NCI-H2171 treated with DMSO at 0.1 percent for 48 hours (cell line): ENCODE measurements around the gene KRTAP5-1.

Experiments
- DNase-seq: peaks from one replicate; lab custom pipeline; 2025; lab: John Stamatoyannopoulos, UW

The KRTAP5-1 gene

DNA sequence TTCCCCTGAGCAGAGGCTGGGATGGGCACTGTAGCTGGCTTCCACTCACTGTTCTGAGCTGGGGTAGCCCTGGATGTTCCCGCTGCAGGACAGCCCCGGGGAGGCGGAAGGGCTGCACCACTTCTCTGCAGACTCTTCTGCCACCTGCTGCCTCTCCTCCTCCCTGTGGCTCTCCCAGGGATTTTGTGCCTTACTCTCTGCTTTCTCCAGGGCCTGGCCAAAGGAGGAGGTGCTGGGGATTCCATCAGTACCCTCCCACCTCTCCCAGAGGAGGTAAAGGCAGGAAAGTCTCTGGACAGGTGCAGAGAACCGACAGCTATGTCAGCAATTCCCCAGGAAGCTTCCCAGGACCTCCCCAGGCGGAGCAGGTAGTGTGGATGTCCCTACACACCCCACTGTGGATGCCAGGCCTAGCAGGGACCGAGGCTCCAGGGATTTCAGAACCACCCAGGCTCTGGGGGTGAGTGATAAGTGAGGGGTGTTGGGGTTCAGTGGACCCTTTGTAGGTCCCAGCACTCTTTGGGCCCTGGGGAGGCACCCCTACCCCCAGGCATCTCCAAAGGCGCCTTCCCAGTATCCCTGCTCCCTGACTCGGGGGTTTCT is 24.3 kb downstream of the KRTAP5-1 start:
- no peak for DNase-seq

- DNase-seq = no peak
Observed at GRCh38 chr11:1560002-1560648, 25.0 kb downstream of the KRTAP5-1 start.

DNA sequence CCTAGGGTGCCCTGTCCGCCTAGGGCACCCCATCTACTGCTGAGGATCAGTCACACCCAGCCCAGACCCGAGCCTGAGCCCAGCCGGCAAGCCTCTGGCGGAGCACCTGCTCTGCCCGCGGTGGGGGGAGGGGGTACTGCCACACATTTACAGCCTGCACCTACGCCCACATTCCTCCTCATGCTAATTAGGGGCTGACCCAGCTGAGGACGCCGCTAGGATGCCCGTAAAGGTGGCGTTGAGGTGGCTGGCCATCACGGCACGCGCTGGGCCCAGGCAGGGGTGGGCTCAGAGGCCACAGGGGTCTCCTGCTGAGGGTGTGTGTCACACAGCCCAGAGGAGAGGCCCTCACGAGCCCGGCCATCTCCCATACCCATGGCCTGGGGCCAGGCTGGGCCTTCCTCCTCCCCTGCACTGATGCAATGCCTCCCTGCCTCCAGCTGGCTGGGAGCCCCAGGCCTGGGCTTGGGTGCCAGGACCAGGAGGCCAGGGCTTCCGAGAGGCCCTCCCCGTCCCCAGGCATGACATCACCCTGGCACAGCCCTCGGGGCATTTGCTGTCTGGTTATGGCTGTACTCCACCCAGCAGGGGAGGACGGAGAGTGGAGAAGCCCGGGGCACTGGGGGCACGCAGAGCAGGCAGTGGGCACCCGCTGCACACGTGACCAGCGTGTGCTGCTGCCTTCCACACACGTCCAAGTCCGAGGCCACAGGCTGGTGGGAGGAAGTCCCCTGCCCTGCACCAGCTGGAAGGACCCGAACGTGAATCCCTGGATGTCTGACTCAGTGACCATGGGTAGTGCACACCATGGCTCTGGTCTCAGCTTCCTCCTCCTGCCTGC is 25.8 kb downstream of the KRTAP5-1 start:
- no peak for DNase-seq

- DNase-seq = no peak
Observed at GRCh38 chr11:1558775-1559110, 26.3 kb downstream of the KRTAP5-1 start.

DNA sequence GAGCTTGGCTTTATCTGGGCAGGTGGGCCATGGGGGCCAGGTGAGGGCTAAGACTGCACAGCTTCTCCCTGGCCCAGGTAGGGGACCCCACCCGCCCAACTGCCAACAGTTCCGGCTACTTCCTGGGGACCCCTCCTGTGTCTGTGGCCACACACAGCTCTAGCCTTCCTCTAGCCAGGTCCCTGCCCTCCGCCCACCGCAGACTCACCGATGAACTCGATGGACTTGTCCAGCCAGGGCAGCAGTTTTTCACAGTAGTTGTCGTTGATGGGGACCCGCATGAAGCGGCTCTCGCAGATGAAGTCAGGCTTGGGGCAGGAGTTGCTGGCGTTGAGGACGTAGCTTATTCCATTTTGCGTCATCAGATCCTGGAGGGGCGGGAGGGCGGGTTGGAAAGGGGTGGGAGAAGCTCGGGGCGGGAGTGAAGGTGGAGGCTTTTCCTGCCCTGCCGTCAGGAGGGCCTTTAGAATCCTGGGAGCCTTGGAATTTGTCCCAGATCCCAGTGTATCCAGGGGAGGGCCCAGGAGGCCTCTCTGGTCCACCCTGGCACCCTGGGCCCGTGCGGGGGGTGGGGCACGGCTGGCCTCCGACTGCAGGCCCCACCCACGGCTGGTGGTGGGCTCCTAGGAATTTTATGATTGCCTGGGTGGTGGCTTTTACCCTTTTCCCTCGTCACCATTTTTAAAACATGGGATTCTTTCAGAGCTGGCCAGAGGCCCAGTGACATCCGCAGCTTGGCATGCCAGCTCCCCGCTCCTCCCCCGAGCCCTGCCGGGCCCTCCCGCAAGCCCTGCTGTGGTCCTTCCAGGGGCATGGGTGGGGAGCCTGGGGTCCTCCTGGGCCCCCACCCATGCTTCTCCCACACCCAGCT is 26.9 kb downstream of the KRTAP5-1 start:
- DNase-seq = no peak

DNA sequence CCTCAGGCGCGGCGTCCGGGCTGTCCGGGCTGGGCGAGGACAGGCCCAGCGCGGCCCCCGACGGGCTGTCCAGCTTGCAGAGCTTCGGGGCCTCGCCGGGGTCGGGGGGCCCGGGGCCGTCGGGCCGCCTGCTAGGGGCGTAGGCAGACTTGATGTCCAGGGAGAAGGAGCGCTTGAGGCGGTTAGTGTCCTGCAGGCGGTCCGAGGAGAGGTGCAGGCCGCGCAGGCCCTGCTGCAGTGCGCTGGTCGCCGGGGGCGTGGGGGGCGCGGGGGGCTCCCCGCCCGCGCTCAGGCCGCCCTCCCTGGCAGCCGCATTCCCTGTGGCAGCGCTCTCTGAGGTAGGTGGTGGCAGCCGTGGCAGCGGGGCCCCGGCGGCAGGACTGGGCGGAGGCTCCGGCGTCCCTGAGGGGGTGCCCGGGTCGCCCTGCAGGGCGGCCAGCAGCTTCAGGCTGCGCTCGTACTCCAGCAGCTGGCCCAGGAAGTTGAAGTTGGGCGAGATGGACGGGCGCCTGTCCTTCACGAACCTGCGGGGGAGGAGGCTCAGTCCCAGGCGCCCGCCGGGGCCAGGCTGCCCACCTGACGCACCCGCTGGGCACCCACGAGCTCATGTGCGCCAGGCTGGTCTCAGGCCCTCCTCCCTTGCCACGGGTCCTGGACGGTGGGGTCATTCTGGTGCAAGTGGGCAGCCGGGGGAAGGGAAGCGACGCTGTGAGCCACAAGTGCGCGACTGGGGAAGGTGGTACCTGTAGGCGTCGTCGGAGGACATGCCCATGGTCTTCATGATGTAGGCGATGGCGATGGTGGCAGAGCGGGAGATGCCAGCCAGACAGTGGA is 27.8 kb downstream of the KRTAP5-1 start:
- DNase-seq = no peak

- DNase-seq = no peak
Observed at GRCh38 chr11:1556278-1556902, 28.7 kb downstream of the KRTAP5-1 start.

DNA sequence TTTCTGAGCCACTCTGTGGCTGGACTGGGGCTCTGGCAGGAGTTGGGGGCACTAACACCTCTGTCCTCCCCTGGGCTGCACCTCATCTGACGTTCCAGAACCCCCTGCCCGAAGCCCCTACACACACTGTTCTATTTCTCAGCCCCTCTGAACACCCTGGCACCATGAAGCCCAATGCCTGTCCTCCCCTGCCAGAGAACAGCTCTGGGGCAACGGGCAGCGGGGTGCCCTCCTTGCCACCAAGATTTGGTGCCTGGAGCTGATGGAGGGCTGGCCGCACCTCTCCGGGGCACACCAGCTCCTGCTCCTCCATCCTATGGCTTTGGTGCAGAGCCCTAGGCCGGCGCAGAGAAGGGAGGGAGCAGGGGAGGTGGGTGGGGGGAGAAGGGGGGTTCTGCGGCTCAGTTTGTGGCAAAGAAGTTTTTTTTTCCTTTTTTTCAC is 29.4 kb downstream of the KRTAP5-1 start:
- DNase-seq = no peak

DNA sequence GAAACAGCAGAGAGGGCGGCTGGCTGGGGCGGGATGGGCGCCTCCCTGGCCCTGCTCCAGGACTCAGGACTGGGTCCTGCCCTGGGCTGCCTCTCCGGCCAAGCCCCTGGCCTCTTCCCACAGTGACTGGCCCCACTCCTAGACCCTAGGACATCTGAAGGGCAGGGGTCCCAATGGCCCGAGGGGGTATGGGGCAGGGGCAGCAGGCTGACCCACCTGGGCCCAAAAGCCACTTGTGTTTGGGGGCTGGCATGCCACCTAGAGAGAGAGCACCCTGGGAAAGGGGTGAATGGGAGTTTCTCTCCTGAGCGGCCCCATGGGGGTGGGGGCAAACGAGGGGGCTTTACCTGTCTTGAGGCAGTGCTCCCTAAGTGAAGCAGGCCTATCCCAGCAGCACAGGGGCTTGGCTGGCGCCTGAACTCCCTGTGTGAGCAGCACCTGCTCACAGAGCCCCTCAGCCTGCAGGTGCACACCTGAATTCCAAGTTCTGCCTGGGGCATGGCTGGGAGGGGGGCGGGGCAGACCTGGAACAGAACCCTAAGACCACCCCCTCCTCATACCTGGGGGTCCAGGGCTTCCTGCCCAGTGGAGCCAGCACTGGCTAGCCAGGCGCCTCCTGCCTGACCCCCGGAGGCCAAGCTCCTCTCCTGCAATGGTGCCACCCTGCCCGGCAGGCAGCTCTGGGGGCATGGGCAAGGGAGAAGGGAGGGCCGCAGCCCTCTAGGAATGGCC is 29.9 kb downstream of the KRTAP5-1 start:
- no peak for DNase-seq

DNA sequence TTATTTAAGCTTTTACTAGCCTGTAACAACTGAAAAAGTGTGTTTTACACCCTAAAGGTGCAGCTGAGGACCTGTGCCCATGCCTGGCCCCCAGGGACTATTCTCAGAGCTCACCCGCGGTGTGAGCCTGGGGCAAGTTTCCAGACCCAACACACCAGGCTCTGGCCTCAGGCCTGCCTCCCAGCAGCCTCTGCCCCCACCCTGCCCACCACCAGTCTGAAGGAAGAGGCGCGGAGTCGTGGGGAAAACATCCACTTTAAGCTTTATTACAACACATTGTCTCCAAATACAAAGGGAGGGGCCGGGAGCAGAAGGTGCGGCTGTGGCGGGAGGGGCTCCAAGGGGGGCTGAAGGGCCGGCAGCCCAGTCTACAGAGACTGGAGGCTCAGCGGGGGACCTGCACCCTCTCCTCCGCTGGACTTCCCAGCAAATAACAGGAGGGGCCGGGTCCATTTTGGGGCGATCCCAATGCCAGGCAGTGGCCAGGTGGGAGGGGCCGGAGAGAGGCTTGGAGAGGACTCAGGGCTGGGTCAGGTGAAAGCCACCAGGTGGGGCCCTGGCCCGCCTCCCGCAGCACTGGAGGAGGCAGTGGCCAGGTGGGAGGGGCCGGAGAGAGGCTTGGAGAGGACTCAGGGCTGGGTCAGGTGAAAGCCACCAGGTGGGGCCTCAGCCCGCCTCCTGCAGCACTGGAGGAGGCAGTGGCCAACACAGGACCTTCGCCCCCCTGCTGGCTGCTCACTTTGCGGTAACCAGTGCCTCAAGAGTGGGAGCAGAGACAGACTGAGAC is 31.1 kb downstream of the KRTAP5-1 start:
- DNase-seq = no peak

- DNase-seq = no peak
Observed at GRCh38 chr11:1549338-1550330, 35.4 kb downstream of the KRTAP5-1 start.

- DNase-seq = peak; percentile 5
Observed at GRCh38 chr11:1548221-1549070, 36.6 kb downstream of the KRTAP5-1 start.

DNA sequence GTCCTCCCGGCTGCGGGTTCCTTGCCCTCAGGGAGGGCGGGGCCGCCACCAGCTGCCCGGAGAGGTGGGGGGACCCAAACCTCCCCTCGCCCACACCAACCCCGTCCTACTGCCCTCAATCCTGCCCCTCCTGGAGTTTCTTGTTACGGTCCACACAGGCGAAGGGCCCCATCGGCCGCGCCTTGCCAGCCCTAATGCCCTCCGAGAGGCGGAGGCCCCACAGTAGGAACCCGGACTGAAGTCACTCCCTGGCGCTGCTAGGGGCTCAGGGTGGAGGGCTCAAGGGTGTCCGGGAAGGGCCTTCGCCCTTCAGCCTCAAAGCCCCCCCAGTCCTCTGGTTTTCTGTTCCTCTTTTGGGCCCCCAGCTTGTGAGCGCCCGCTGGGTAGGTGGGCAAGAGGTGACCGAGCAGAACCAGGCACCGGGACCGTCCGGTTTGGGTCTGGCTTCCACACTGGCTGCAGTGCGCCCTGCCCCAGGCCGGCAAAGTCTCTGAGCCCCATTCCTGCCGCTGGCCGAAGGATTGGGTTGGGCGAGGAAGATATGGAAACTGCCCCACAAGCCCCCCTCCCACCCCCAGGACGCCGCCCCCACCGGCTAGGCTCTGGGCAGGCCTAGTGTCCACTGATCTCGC is 37.5 kb downstream of the KRTAP5-1 start:
- DNase-seq = no peak

GRCh38 chr11:1546536-1547466 is 38.3 kb downstream of the KRTAP5-1 start:
- peak; percentile 31 for DNase-seq

DNA sequence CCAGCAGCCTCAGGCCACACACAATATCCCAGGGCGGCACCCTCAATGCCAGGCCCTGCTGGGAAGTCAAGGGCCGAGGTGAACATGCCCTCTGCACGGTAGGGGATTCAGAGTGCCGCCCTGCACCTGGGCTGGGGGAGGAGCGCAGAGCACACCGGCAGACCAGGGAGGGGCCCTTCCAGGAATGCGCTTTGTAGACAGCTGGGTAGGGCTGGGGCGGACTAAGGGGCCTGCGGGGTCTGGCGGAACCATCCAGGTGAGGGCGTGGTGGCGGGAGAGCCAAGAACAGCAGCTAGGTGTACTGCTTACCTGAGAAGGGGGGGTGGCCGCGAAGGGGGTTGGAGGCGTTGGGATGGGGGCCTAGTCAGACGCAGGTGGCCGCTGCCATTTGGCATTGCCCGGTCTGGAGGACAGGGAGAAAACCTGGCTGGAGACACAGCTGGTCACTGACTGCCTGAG is 39.0 kb downstream of the KRTAP5-1 start:
- no peak for DNase-seq
